Smooth muscle cell (in vitro differentiated cells): Measurements from ENCODE around the gene PTPN9. TPM values are rescaled to one million over a fixed set of nuclear protein-coding genes. Genes with fewer than 3 reads are reported as not detected.

Experiments
- DNase-seq: peaks from one replicate; lab custom pipeline; 2025; ENCODE audit not compliant: unreplicated experiment; lab: John Stamatoyannopoulos, UW
- H2AFZ ChIP-seq: fragments of 200-600 bp; sonication (generic); 2 replicates; pipeline ENCODE4 v1.6.0; 2016; ENCODE audit warnings: antibody characterized with exemption, low read depth, mild to moderate bottlenecking
- H3F3A ChIP-seq: fragments of 200-600 bp; sonication (generic); 2 replicates; pipeline ENCODE4 v1.6.0; 2017; ENCODE audit warnings: antibody characterized with exemption, low read depth
- H3K27ac ChIP-seq: fragments of 200-600 bp; sonication (generic); 2 replicates; pipeline ENCODE4 v1.5.1; 2016; ENCODE audit warnings: low read depth, mild to moderate bottlenecking
- H3K27me3 ChIP-seq: fragments of 200-600 bp; sonication (generic); 2 replicates; pipeline ENCODE4 v1.6.1; 2016; ENCODE audit warnings: low read depth, mild to moderate bottlenecking
- H3K36me3 ChIP-seq: fragments of 200-600 bp; sonication (generic); 2 replicates; pipeline ENCODE4 v1.5.1; 2016; ENCODE audit warnings: low read depth
- H3K4me1 ChIP-seq: fragments of 200-600 bp; sonication (generic); 2 replicates; pipeline ENCODE4 v1.5.1; 2016; ENCODE audit warnings: low read depth
- H3K4me2 ChIP-seq: fragments of 200-600 bp; sonication (generic); 2 replicates; pipeline ENCODE4 v1.6.0; 2016; ENCODE audit warnings: mild to moderate bottlenecking
- H3K4me3 ChIP-seq: fragments of 200-600 bp; sonication (generic); 2 replicates; pipeline ENCODE4 v1.5.1; 2016; ENCODE audit warnings: mild to moderate bottlenecking
- H3K79me2 ChIP-seq: fragments of 200-600 bp; sonication (generic); 2 replicates; pipeline ENCODE4 v1.6.0; 2016; ENCODE audit warnings: low read depth, mild to moderate bottlenecking
- H3K9ac ChIP-seq: fragments of 200-600 bp; sonication (generic); 2 replicates; pipeline ENCODE4 v1.6.0; 2016; ENCODE audit warnings: low read depth
- H3K9me3 ChIP-seq: fragments of 200-600 bp; sonication (generic); replicated peaks from 2 replicates; pipeline ENCODE4 v1.5.1; 2016; ENCODE audit warnings: low read depth
- H4K20me1 ChIP-seq: fragments of 200-600 bp; sonication (generic); 2 replicates; pipeline ENCODE4 v1.6.0; 2016; ENCODE audit warnings: low read depth
- WGBS: methylation state at CpG from one replicate; pipeline ENCODE4 v1.1.7; 2016; ENCODE audit warnings: low lambda C conversion rate; 5-methylcytosine and 5-hydroxymethylcytosine counted together
- polyA plus RNA-seq: library from polyadenylated mRNA; unstranded; fragments of >200 nt; fragmentation: Nextera tagmentation; extraction: Ambion mirVana; gene quantifications from 2 replicates; pipeline ENCODE4 v1.2.1, GENCODE V29; 2016
- total RNA-seq: library from RNA; depleted of rRNA; stranded (reverse); fragments of >200 nt; gene quantifications from 2 replicates; pipeline ENCODE4 v1.2.3, GENCODE V29; 2014
- TF ChIP-seq, protein P1 (sequence below): fragments of 200-600 bp; sonication (generic); IDR thresholded peaks from 2 replicates; pipeline ENCODE4 v1.5.1; 2017; ENCODE audit warnings: borderline replicate concordance, mild to moderate bottlenecking, antibody characterized with exemption; ENCODE audit not compliant: insufficient read depth, poor library complexity, severe bottlenecking

The PTPN9 gene
- total and polyA plus RNA-seq, 2 experiments from 2014 or later, result 20.3 to 23.4 TPM

DNA sequence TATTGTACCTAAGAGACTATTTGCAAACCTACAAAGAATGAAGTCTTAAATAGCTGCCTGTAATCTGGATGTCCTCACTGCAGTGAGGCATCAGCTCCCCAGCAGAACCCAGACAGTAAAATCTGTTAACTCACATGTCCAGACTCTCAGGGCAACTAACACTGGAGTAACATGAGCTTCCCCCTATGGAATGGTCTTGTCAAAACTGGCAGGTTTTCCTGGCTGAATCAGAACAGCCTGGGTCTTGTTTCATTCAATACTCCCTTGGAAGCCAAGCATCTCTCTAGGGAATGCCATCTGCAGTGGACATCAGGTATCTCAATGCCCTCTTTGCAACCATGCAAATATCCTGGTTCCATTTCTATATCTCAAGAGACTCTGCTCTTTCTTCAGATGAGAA lies 24.4 kb downstream of the PTPN9 start:
- Histone ChIP-seq H3K4me2 (no peak overlapping the region), H3K79me2 (peaks cover 83% of the 10 kb centered on the region), H3K4me1 (no peaks in the 10 kb centered on the region), H3K9ac (no peak overlapping the region), H3K27me3 (no peaks in the 10 kb centered on the region), H3F3A (no peaks in the 10 kb centered on the region), H3K27ac (no peak overlapping the region), H3K36me3 (no peaks in the 10 kb centered on the region), H2AFZ (no peak overlapping the region), H4K20me1 (peaks cover 85% of the 10 kb centered on the region), H3K4me3 (no peak overlapping the region), H3K9me3 (no peaks in the 10 kb centered on the region)
- TF ChIP-seq, protein P1, sequence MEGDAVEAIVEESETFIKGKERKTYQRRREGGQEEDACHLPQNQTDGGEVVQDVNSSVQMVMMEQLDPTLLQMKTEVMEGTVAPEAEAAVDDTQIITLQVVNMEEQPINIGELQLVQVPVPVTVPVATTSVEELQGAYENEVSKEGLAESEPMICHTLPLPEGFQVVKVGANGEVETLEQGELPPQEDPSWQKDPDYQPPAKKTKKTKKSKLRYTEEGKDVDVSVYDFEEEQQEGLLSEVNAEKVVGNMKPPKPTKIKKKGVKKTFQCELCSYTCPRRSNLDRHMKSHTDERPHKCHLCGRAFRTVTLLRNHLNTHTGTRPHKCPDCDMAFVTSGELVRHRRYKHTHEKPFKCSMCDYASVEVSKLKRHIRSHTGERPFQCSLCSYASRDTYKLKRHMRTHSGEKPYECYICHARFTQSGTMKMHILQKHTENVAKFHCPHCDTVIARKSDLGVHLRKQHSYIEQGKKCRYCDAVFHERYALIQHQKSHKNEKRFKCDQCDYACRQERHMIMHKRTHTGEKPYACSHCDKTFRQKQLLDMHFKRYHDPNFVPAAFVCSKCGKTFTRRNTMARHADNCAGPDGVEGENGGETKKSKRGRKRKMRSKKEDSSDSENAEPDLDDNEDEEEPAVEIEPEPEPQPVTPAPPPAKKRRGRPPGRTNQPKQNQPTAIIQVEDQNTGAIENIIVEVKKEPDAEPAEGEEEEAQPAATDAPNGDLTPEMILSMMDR, result no peak
- DNase-seq, result no peak

DNA sequence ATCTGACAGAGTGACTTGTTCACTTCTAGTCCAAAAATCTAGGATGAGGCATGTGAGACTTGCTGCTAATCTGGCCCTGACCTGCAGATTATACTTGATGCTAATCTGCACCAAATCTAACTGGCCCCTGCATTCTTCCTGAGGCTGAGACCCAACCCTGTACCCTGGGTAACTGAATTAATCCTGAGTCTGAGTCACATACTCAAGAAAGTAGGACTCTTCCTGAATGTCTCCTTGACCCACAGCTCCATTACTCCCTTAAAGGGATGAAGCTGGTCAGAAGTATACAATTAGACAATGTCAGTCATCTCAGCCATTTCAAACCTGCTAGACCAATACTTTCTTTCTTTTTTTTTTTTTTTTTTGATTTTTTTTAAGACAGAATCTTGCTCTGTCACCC lies 25.5 kb downstream of the PTPN9 start:
- H3F3A ChIP-seq, result no peaks in the 10 kb centered on the region
- no peak overlapping the region for H3K4me3 ChIP-seq
- no peak overlapping the region for H3K4me2 ChIP-seq
- peaks cover 92% of the 10 kb centered on the region for H3K79me2 ChIP-seq
- TF ChIP-seq, protein P1, result no peak
- H4K20me1 ChIP-seq, result peaks cover 95% of the 10 kb centered on the region
- H2AFZ ChIP-seq, result no peak overlapping the region
- H3K27ac ChIP-seq, result no peak overlapping the region
- no peaks in the 10 kb centered on the region for H3K27me3 ChIP-seq
- H3K9me3 ChIP-seq, result no peaks in the 10 kb centered on the region
- no peaks in the 10 kb centered on the region for H3K36me3 ChIP-seq
- H3K4me1 ChIP-seq, result no peaks in the 10 kb centered on the region
- no peak overlapping the region for H3K9ac ChIP-seq
- no peak for DNase-seq

DNA sequence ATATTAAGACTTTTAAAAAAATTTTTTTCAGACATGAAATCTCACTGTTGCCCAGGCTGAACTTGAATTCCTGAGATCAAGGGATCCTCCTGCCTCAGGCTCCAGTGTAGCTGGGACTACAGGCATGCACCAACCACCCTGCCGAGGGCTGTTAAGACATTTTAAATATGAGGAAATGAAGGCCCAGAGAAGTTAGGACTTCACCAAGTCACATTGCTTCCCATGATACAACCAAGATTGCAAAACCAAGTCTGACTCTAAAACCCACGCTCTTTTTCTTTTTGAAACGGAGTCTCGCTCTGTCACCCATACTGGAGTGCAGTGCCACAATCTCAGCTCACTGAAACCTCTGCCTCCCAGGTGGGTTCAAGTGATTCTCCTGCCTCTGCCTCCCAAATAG lies 28.0 kb downstream of the PTPN9 start:
- H3K79me2 ChIP-seq, result peaks cover 99% of the 10 kb centered on the region
- TF ChIP-seq, protein P1, result no peak
- peaks cover 96% of the 10 kb centered on the region for H4K20me1 ChIP-seq
- H3K9me3 ChIP-seq, result no peaks in the 10 kb centered on the region
- H3F3A ChIP-seq, result no peaks in the 10 kb centered on the region
- H3K4me3 ChIP-seq, result no peak overlapping the region
- H2AFZ ChIP-seq, result no peak overlapping the region
- H3K4me2 ChIP-seq, result no peak overlapping the region
- H3K9ac ChIP-seq, result no peak overlapping the region
- no peaks in the 10 kb centered on the region for H3K4me1 ChIP-seq
- DNase-seq, result no peak
- no peaks in the 10 kb centered on the region for H3K27me3 ChIP-seq
- WGBS, result 89% methylated on average over 4 of the region's 4 CpGs
- H3K27ac ChIP-seq, result no peak overlapping the region
- H3K36me3 ChIP-seq, result no peaks in the 10 kb centered on the region

DNA sequence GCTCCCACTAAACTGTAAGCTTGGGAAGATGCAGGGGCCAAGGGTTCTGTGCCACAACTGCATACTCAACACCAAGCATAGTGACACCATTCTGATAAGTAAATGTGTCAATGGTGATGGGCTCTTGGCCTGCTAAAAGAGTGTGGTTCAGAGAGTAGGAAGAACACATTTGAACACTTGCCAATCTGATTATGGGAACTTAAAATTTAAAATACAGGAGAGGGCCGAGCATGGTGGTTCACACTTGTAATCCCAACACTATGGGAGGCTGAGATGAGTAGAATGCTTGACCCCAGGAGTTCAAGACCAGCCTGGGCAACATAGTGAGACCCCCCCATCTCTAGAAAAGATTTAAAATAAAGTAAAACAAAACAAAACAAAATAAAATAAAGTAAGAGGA lies 34.1 kb downstream of the PTPN9 start:
- TF ChIP-seq, protein P1, result no peak
- H3K9me3 ChIP-seq, result no peaks in the 10 kb centered on the region
- 83% methylated on average over 1 of the region's 1 CpG for WGBS
- H3K4me1 ChIP-seq, result no peaks in the 10 kb centered on the region
- H3K4me3 ChIP-seq, result no peak overlapping the region
- no peaks in the 10 kb centered on the region for H3F3A ChIP-seq
- H3K9ac ChIP-seq, result no peak overlapping the region
- H3K79me2 ChIP-seq, result peaks cover 98% of the 10 kb centered on the region
- DNase-seq, result no peak
- H3K27ac ChIP-seq, result no peak overlapping the region
- no peak overlapping the region for H3K4me2 ChIP-seq
- H4K20me1 ChIP-seq, result peaks cover 92% of the 10 kb centered on the region
- no peaks in the 10 kb centered on the region for H3K36me3 ChIP-seq
- H2AFZ ChIP-seq, result no peak overlapping the region
- H3K27me3 ChIP-seq, result no peaks in the 10 kb centered on the region
